ENCODE measurements around the gene SSH2. TPM values are rescaled to one million over a fixed set of nuclear protein-coding genes. Genes with fewer than 3 reads are reported as not detected.

The SSH2 gene
- total RNA-seq, 5 donors from 2014 or later (not counting 1 experiment from before 2014, with no cell fraction given), result 76.2 to 115 (median 82.7) TPM

DNA sequence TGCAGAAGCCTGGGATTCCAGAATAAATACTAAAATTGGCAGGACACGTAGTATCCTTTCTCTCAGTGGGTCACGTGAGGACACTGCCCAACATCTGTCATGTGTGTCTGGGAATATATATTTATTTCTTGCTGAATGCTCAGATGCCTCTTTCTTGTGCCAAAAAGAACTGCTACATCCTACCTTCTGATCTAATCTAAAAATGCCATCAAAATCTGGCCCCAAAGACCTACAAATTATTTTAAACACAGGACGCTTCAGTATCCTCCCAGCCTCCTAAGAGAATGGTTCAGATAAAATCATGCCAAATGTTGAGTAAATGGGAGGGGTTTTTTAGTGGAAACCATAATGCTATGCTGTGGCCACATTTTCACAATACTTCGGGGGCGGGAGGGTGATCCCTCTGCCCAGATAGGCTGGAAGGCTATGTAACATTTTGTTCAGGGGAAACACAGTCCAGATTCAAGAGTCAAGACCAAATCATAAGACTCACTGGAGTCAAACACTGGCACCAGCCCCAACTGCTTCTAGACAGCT is 284.4 kb downstream of the SSH2 start:
- no peaks in the 10 kb centered on the region for H3K9me3 ChIP-seq
- DNase-seq, result no peak
- no peak overlapping the region for H3K4me3 ChIP-seq (ENCODE audit: control insufficient read depth in 1 of 2, extremely low read depth in 1 of 2, low read length in 1 of 2)
- H3K27me3 Mint-ChIP-seq, result no peaks in the 10 kb centered on the region
- no peaks in the 10 kb centered on the region for H3K9me3 Mint-ChIP-seq
- H3K36me3 ChIP-seq (ENCODE audit: control insufficient read depth in 2 of 2, extremely low read depth in 1 of 2, insufficient read depth in 1 of 2, low read length in 1 of 2), result peaks cover 3 to 59% of the 10 kb centered on the region in 2 donors
- H3K4me3 Mint-ChIP-seq, result no peak overlapping the region
- POLR2A ChIA-PET, result no interaction called here
- no peak overlapping the region for H3K27ac ChIP-seq (ENCODE audit: low read length)
- H3K27ac Mint-ChIP-seq, result peak overlapping the region; percentile 53 to 54
- no peaks in the 10 kb centered on the region for H3K4me1 ChIP-seq (ENCODE audit: control insufficient read depth in 1 of 2, extremely low read depth in 1 of 2, insufficient read depth in 2 of 2, low read length in 2 of 2)
- peaks cover 40% of the 10 kb centered on the region for H3K36me3 Mint-ChIP-seq
- H3K27me3 ChIP-seq (replicated peaks in 1 of 2; ENCODE audit: control insufficient read depth in 2 of 2, extremely low read depth in 1 of 2, insufficient read depth in 2 of 2, low read length in 1 of 2), result no peaks in the 10 kb centered on the region
- CTCF ChIA-PET, result interaction anchor here in 1 of 2 donors (0.6 to 0.8 kb wide), 2 partner anchors 277 to 285 kb away, joined by 3 read pairs; no protein-coding TSS in a partner anchor
- no CpG with 5 or more reads among the region's 5 CpGs for WGBS (ENCODE audit: insufficient coverage)
- ATAC-seq (replicated peaks in 1 of 4), result no peak
- H3K4me1 Mint-ChIP-seq, result peaks cover 13 to 17% (median 13%) of the 10 kb centered on the region in 3 donors

DNA sequence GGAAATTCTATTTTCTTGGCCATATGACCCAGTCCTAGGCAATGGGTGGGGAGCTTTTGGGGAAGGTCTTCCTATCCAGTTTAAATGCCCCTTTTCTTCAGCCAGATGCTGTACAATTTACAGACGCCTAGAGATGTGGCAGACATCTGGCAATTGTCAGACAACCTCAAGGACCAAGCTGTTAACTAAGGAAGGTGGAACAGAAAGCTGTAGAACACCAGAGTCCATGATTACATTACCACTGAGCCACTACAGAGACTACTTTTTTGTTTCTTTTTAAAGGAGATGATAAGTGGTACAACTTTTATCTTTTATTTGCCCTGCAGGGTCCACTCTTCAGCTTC is 286.2 kb downstream of the SSH2 start:
- Mint-ChIP-seq H3K4me1 (peaks cover 17 to 26% (median 25%) of the 10 kb centered on the region in 3 donors), H3K9me3 (no peaks in the 10 kb centered on the region), H3K36me3 (peaks cover 30% of the 10 kb centered on the region), H3K27me3 (no peaks in the 10 kb centered on the region), H3K4me3 (no peak overlapping the region), H3K27ac (peak overlapping the region; percentile 27 to 44)
- WGBS (ENCODE audit: insufficient coverage), result no CpG with 5 or more reads among the region's 1 CpG
- Histone ChIP-seq H3K27me3 (replicated peaks in 1 of 2; ENCODE audit: control insufficient read depth in 2 of 2, extremely low read depth in 1 of 2, insufficient read depth in 2 of 2, low read length in 1 of 2) (no peaks in the 10 kb centered on the region), H3K27ac (ENCODE audit: low read length) (no peak overlapping the region), H3K36me3 (ENCODE audit: control insufficient read depth in 2 of 2, extremely low read depth in 1 of 2, insufficient read depth in 1 of 2, low read length in 1 of 2) (peaks cover 3 to 43% of the 10 kb centered on the region in 2 donors), H3K4me1 (ENCODE audit: control insufficient read depth in 1 of 2, extremely low read depth in 1 of 2, insufficient read depth in 2 of 2, low read length in 2 of 2) (no peaks in the 10 kb centered on the region), H3K9me3 (no peaks in the 10 kb centered on the region), H3K4me3 (ENCODE audit: control insufficient read depth in 1 of 2, extremely low read depth in 1 of 2, low read length in 1 of 2) (no peak overlapping the region)
- ChIA-PET POLR2A (interaction anchor here in 1 of 2 donors (0.6 kb wide), 1 partner anchor 232 kb away, joined by 4 read pairs; no protein-coding TSS in a partner anchor), CTCF (interaction anchor here in 1 of 2 donors (1.5 to 2.5 kb wide), 2 partner anchors 136 to 287 kb away, joined by 3 to 7 read pairs; no protein-coding TSS in a partner anchor)
- ATAC-seq (replicated peaks in 1 of 4) (no peak), DNase-seq (no peak)

GRCh38 chr17:29642171-29642611 is 287.8 kb downstream of the SSH2 start:
- no peaks in the 10 kb centered on the region for H3K9me3 ChIP-seq
- Mint-ChIP-seq H3K4me3 (no peak overlapping the region), H3K4me1 (peaks cover 9 to 26% (median 26%) of the 10 kb centered on the region in 3 donors), H3K9me3 (no peaks in the 10 kb centered on the region), H3K36me3 (peaks cover 22% of the 10 kb centered on the region), H3K27ac (peak overlapping the region; percentile 81 to 85), H3K27me3 (no peaks in the 10 kb centered on the region)
- H3K36me3 ChIP-seq (ENCODE audit: control insufficient read depth in 2 of 2, extremely low read depth in 1 of 2, insufficient read depth in 1 of 2, low read length in 1 of 2), result peaks cover 3 to 35% of the 10 kb centered on the region in 2 donors
- ChIA-PET CTCF (interaction anchor here (0.6 to 2.5 kb wide), 6 partner anchors 29 to 527 kb away, joined by 3 to 7 read pairs (median 4); no protein-coding TSS in a partner anchor), POLR2A (interaction anchor here in 1 of 2 donors (0.7 kb wide), 1 partner anchor 358 kb away, joined by 3 read pairs; no protein-coding TSS in a partner anchor)
- WGBS (ENCODE audit: insufficient coverage), result 100% methylated on average over 1 of the region's 2 CpGs
- H3K4me1 ChIP-seq (ENCODE audit: control insufficient read depth in 1 of 2, extremely low read depth in 1 of 2, insufficient read depth in 2 of 2, low read length in 2 of 2), result no peaks in the 10 kb centered on the region
- DNase-seq, result no peak
- ATAC-seq (replicated peaks in 1 of 4), result no peak
- no peak overlapping the region for H3K27ac ChIP-seq (ENCODE audit: low read length)
- no peaks in the 10 kb centered on the region for H3K27me3 ChIP-seq (replicated peaks in 1 of 2; ENCODE audit: control insufficient read depth in 2 of 2, extremely low read depth in 1 of 2, insufficient read depth in 2 of 2, low read length in 1 of 2)
- H3K4me3 ChIP-seq (ENCODE audit: control insufficient read depth in 1 of 2, extremely low read depth in 1 of 2, low read length in 1 of 2), result no peak overlapping the region

GRCh38 chr17:29640981-29641642 is 288.9 kb downstream of the SSH2 start:
- POLR2A ChIA-PET, result interaction anchor here in 1 of 2 donors (0.6 kb wide), 1 partner anchor 71 kb away, joined by 4 read pairs; no protein-coding TSS in a partner anchor
- Mint-ChIP-seq H3K4me1 (peaks cover 9 to 26% (median 26%) of the 10 kb centered on the region in 3 donors), H3K4me3 (no peak overlapping the region), H3K27me3 (no peaks in the 10 kb centered on the region), H3K9me3 (no peaks in the 10 kb centered on the region), H3K27ac (peak overlapping the region; percentile 65 to 80), H3K36me3 (peaks cover 28% of the 10 kb centered on the region)
- no peak for ATAC-seq (replicated peaks in 1 of 4)
- Histone ChIP-seq H3K36me3 (ENCODE audit: control insufficient read depth in 2 of 2, extremely low read depth in 1 of 2, insufficient read depth in 1 of 2, low read length in 1 of 2) (peaks cover 3 to 35% of the 10 kb centered on the region in 2 donors), H3K9me3 (no peaks in the 10 kb centered on the region), H3K27me3 (replicated peaks in 1 of 2; ENCODE audit: control insufficient read depth in 2 of 2, extremely low read depth in 1 of 2, insufficient read depth in 2 of 2, low read length in 1 of 2) (no peaks in the 10 kb centered on the region), H3K4me1 (ENCODE audit: control insufficient read depth in 1 of 2, extremely low read depth in 1 of 2, insufficient read depth in 2 of 2, low read length in 2 of 2) (no peaks in the 10 kb centered on the region), H3K27ac (ENCODE audit: low read length) (no peak overlapping the region), H3K4me3 (ENCODE audit: control insufficient read depth in 1 of 2, extremely low read depth in 1 of 2, low read length in 1 of 2) (no peak overlapping the region)
- CTCF ChIA-PET, result interaction anchor here (0.6 to 2.7 kb wide), 6 partner anchors 96 to 902 kb away, joined by 3 to 32 read pairs (median 4); partner anchors contain the start of gene SSH2 (in 1 of the 2)
- no peak for DNase-seq
- 100% methylated on average over 1 of the region's 7 CpGs for WGBS (ENCODE audit: insufficient coverage)

DNA sequence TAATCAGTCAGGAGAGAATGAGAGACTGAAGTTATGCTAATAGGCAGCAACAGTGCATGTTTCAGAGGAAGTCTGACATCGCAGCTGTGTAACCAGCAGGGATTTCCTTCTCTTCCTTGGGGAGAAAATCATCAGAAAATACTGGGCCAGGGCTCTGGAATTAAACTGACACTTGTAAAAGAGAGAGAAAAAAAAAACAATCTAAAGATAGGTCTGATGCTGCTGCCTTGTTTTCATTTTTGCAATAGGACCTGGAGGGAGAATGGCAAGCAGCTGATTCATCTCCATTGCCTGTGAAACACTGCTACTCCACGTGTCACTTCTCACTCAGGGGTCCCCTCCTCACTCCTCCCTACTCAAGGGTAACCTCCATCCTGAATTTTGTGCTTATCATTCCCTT is 289.6 kb downstream of the SSH2 start:
- no peak overlapping the region for H3K27ac ChIP-seq (ENCODE audit: low read length)
- ATAC-seq (replicated peaks in 1 of 4) (no peak), DNase-seq (no peak)
- Mint-ChIP-seq H3K4me3 (no peak overlapping the region), H3K36me3 (peaks cover 30% of the 10 kb centered on the region), H3K27me3 (no peaks in the 10 kb centered on the region), H3K9me3 (no peaks in the 10 kb centered on the region), H3K27ac (peak overlapping the region; percentile 65 to 80), H3K4me1 (peaks cover 9 to 26% (median 26%) of the 10 kb centered on the region in 3 donors)
- no peak overlapping the region for H3K4me3 ChIP-seq (ENCODE audit: control insufficient read depth in 1 of 2, extremely low read depth in 1 of 2, low read length in 1 of 2)
- H3K27me3 ChIP-seq (replicated peaks in 1 of 2; ENCODE audit: control insufficient read depth in 2 of 2, extremely low read depth in 1 of 2, insufficient read depth in 2 of 2, low read length in 1 of 2), result no peaks in the 10 kb centered on the region
- peaks cover 3 to 37% of the 10 kb centered on the region in 2 donors for H3K36me3 ChIP-seq (ENCODE audit: control insufficient read depth in 2 of 2, extremely low read depth in 1 of 2, insufficient read depth in 1 of 2, low read length in 1 of 2)
- CTCF ChIA-PET, result interaction anchor here in 1 of 2 donors (0.6 to 2.7 kb wide), 4 partner anchors 27 to 291 kb away, joined by 3 to 32 read pairs (median 4); partner anchors contain the start of gene SSH2
- H3K4me1 ChIP-seq (ENCODE audit: control insufficient read depth in 1 of 2, extremely low read depth in 1 of 2, insufficient read depth in 2 of 2, low read length in 2 of 2), result no peaks in the 10 kb centered on the region
- WGBS (ENCODE audit: insufficient coverage), result 89% methylated on average over 1 of the region's 2 CpGs
- H3K9me3 ChIP-seq, result no peaks in the 10 kb centered on the region
- POLR2A ChIA-PET, result interaction anchor here in 1 of 2 donors (0.7 kb wide), 1 partner anchor 227 kb away, joined by 4 read pairs; no protein-coding TSS in a partner anchor

DNA sequence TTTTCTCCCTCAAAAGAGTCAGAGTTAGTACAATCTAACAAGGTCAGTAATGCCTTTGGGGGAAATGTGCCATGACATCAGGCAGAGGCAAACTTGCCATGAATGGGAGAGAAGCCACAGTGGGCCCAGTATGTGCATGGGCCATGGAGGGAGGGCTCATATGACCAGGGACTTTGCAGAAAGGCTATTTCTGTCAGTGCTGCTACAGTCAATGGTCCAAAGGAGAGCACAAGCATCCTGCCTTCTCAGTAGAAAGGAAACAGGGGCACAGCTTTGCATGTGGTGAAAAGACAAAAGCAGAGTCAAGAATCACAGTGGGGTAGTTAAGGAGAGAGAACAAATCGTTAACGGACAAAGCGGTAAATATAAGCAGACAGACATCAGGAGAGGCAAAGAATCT is 296.1 kb downstream of the SSH2 start:
- peak overlapping the region in 1 of 2 donors; percentile 62 for H3K27ac Mint-ChIP-seq
- H3K9me3 ChIP-seq, result no peaks in the 10 kb centered on the region
- POLR2A ChIA-PET, result no interaction called here

More for the DNA sequence above, 296.1 kb downstream of the SSH2 start:
- no peak for DNase-seq
- CTCF ChIA-PET, result no interaction called here
- ATAC-seq (replicated peaks in 1 of 4), result no peak
- no peak overlapping the region for H3K4me3 Mint-ChIP-seq
- H3K27me3 Mint-ChIP-seq, result no peaks in the 10 kb centered on the region
- no peaks in the 10 kb centered on the region for H3K9me3 Mint-ChIP-seq
- H3K36me3 ChIP-seq (ENCODE audit: control insufficient read depth in 2 of 2, extremely low read depth in 1 of 2, insufficient read depth in 1 of 2, low read length in 1 of 2), result peaks cover 20 to 67% of the 10 kb centered on the region in 2 donors
- H3K27ac ChIP-seq (ENCODE audit: low read length), result no peak overlapping the region
- peaks cover 8 to 13% (median 13%) of the 10 kb centered on the region in 3 donors for H3K4me1 Mint-ChIP-seq
- peaks cover 0 to 5% of the 10 kb centered on the region in 2 experiments for H3K4me1 ChIP-seq (ENCODE audit: control insufficient read depth in 1 of 2, extremely low read depth in 1 of 2, insufficient read depth in 2 of 2, low read length in 2 of 2)
- H3K4me3 ChIP-seq (ENCODE audit: control insufficient read depth in 1 of 2, extremely low read depth in 1 of 2, low read length in 1 of 2), result no peak overlapping the region
- H3K36me3 Mint-ChIP-seq, result peaks cover 36% of the 10 kb centered on the region
- no peaks in the 10 kb centered on the region for H3K27me3 ChIP-seq (replicated peaks in 1 of 2; ENCODE audit: control insufficient read depth in 2 of 2, extremely low read depth in 1 of 2, insufficient read depth in 2 of 2, low read length in 1 of 2)
- 70% methylated on average over 2 of the region's 3 CpGs for WGBS (ENCODE audit: insufficient coverage)
